HCT116 (cell line): ENCODE results near the gene CCDC106.

ENCODE experiments used
- EZH2 ChIP-seq: fragments of 200-600 bp; sonication (generic); IDR thresholded peaks from 2 replicates; pipeline ENCODE4 v1.6.1; 2017; ENCODE audit warnings: antibody characterized with exemption, mixed run types
- FOSL1 ChIP-seq: IDR thresholded peaks from 2 replicates; pipeline ENCODE4 v1.6.1; 2012; ENCODE audit warnings: low read depth
- POLR2AphosphoS5 ChIP-seq: IDR thresholded peaks from 2 replicates; pipeline ENCODE4 v1.6.1; 2011; ENCODE audit warnings: mild to moderate bottlenecking, low read depth, low read length, moderate library complexity
- RAD21 ChIP-seq: IDR thresholded peaks from 2 replicates; pipeline ENCODE4 v1.6.1; 2012; ENCODE audit warnings: low read depth, mild to moderate bottlenecking
- SIN3A ChIP-seq: IDR thresholded peaks from 2 replicates; pipeline ENCODE4 v1.6.1; 2012; ENCODE audit warnings: low read depth
- SRF ChIP-seq: IDR thresholded peaks from 2 replicates; pipeline ENCODE4 v1.6.1; 2012; ENCODE audit warnings: low read depth
- TCF7L2 ChIP-seq: IDR thresholded peaks from 2 replicates; pipeline ENCODE4 v1.7.0; 2011; ENCODE audit warnings: borderline replicate concordance, inconsistent platforms; ENCODE audit not compliant: insufficient read depth, insufficient read length; ENCODE audit errors: extremely low read depth
- ZNF274 ChIP-seq: fragments of 200-500 bp; sonication (Bioruptor generic); IDR thresholded peaks from 2 replicates; pipeline ENCODE4 v1.6.1; 2014; ENCODE audit warnings: mild to moderate bottlenecking, low read depth, low read length, inconsistent platforms
- TF ChIP-seq, protein P1 (sequence below), 3 experiments: fragments of 200-600 bp in 1 of 3; sonication (generic) in 1 of 3; IDR thresholded peaks in 2 of 3; conservative IDR thresholded peaks in 1 of 3; 2 replicates each; pipeline ENCODE4 v1.5.1; 2012 to 2017; ENCODE audit warnings: low read depth in 2 of 3, low read length in 2 of 3, antibody characterized with exemption in 1 of 3, borderline replicate concordance in 1 of 3, control low read depth in 1 of 3, mild to moderate bottlenecking in 1 of 3, mixed read lengths in 1 of 3, mixed run types in 1 of 3, moderate library complexity in 1 of 3; ENCODE audit not compliant: insufficient read depth in 1 of 3
- TF ChIP-seq, protein P2 (sequence below): IDR thresholded peaks from 2 replicates; pipeline ENCODE4 v1.6.1; 2012; ENCODE audit warnings: low read depth

DNA sequence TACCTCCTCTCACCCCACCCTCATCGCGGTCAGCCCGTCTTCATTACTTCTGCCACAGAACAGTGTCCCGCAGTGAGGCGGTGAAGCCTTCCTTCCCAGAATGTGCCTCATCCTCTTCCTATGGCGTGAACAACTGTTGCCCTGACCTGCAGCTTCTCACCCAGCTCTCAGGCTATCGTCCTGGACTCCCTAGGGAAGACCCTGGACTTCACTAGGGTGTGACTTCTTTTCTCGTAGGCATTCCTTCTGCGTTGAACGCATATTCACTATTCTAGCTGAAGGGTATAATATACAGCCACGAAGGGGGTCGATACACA is 41.6 kb upstream of the CCDC106 start:
- no peak for TF ChIP-seq EZH2
- TF ChIP-seq, protein P1, sequence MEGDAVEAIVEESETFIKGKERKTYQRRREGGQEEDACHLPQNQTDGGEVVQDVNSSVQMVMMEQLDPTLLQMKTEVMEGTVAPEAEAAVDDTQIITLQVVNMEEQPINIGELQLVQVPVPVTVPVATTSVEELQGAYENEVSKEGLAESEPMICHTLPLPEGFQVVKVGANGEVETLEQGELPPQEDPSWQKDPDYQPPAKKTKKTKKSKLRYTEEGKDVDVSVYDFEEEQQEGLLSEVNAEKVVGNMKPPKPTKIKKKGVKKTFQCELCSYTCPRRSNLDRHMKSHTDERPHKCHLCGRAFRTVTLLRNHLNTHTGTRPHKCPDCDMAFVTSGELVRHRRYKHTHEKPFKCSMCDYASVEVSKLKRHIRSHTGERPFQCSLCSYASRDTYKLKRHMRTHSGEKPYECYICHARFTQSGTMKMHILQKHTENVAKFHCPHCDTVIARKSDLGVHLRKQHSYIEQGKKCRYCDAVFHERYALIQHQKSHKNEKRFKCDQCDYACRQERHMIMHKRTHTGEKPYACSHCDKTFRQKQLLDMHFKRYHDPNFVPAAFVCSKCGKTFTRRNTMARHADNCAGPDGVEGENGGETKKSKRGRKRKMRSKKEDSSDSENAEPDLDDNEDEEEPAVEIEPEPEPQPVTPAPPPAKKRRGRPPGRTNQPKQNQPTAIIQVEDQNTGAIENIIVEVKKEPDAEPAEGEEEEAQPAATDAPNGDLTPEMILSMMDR (IDR thresholded peaks at IDR 0.05 in 2 of 3, conservative IDR thresholded peaks at IDR 0.05 in 1 of 3; ENCODE audit: borderline replicate concordance in 1 of 3, insufficient read depth in 1 of 3, low read depth in 2 of 3, low read length in 2 of 3), result no peak
- TF ChIP-seq, protein P2, sequence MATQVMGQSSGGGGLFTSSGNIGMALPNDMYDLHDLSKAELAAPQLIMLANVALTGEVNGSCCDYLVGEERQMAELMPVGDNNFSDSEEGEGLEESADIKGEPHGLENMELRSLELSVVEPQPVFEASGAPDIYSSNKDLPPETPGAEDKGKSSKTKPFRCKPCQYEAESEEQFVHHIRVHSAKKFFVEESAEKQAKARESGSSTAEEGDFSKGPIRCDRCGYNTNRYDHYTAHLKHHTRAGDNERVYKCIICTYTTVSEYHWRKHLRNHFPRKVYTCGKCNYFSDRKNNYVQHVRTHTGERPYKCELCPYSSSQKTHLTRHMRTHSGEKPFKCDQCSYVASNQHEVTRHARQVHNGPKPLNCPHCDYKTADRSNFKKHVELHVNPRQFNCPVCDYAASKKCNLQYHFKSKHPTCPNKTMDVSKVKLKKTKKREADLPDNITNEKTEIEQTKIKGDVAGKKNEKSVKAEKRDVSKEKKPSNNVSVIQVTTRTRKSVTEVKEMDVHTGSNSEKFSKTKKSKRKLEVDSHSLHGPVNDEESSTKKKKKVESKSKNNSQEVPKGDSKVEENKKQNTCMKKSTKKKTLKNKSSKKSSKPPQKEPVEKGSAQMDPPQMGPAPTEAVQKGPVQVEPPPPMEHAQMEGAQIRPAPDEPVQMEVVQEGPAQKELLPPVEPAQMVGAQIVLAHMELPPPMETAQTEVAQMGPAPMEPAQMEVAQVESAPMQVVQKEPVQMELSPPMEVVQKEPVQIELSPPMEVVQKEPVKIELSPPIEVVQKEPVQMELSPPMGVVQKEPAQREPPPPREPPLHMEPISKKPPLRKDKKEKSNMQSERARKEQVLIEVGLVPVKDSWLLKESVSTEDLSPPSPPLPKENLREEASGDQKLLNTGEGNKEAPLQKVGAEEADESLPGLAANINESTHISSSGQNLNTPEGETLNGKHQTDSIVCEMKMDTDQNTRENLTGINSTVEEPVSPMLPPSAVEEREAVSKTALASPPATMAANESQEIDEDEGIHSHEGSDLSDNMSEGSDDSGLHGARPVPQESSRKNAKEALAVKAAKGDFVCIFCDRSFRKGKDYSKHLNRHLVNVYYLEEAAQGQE, result no peak
- no peak for TF ChIP-seq SIN3A
- no peak for TF ChIP-seq FOSL1
- no peak for TF ChIP-seq SRF
- TF ChIP-seq ZNF274, result no peak
- TF ChIP-seq POLR2AphosphoS5, result 0 out of 2 replicates have a peak, but pooled peaks have one; percentile 2
- no peak for TF ChIP-seq RAD21
- TF ChIP-seq TCF7L2, result no peak
